ENCODE measurements around the gene SURF4.
A peak's percentile ranks its signal among the peaks of the same experiment; 100 is the strongest.
"Not testable (repeated sequence)": the region's sequence is repeated elsewhere in the genome, so short reads cannot be mapped to it uniquely, and the experiment has no call there.

SURF4 gene

GRCh38 chr9:133397370-133397769, 21.5 kb upstream of the SURF4 start:
- no peak for DNase-seq

- no peak for DNase-seq
Observed at GRCh38 chr9:133396952-133397351, 21.1 kb upstream of the SURF4 start.

GRCh38 chr9:133394687-133395271, 18.9 kb upstream of the SURF4 start:
- DNase-seq, result no peak

- DNase-seq, result no peak
Observed at GRCh38 chr9:133393399-133393798, 17.5 kb upstream of the SURF4 start.

- DNase-seq, result not testable (repeated sequence)
Observed at GRCh38 chr9:133392308-133392707, 16.4 kb upstream of the SURF4 start.

- DNase-seq, result not testable (repeated sequence)
Observed at GRCh38 chr9:133391449-133391848, 15.6 kb upstream of the SURF4 start.

- DNase-seq, result no peak
Observed at GRCh38 chr9:133390713-133391112, 14.9 kb upstream of the SURF4 start.

- no peak for DNase-seq
Observed at GRCh38 chr9:133389562-133389961, 13.7 kb upstream of the SURF4 start.

- DNase-seq, result no peak
Observed at GRCh38 chr9:133389025-133389557, 13.2 kb upstream of the SURF4 start.

- DNase-seq, result no peak
Observed at GRCh38 chr9:133387680-133388079, 11.8 kb upstream of the SURF4 start.

GRCh38 chr9:133386338-133386737, 10.5 kb upstream of the SURF4 start:
- no peak for DNase-seq

GRCh38 chr9:133385452-133385851, 9.6 kb upstream of the SURF4 start:
- no peak for DNase-seq

GRCh38 chr9:133384736-133385321, 9.0 kb upstream of the SURF4 start:
- no peak for DNase-seq

- no peak for DNase-seq
Observed at GRCh38 chr9:133383438-133383837, 7.6 kb upstream of the SURF4 start.

GRCh38 chr9:133382507-133383141, 6.8 kb upstream of the SURF4 start:
- DNase-seq, result no peak

- no peak for DNase-seq
Observed at GRCh38 chr9:133380734-133381133, 4.9 kb upstream of the SURF4 start.

- DNase-seq, result peak in 9 of 14 donors; percentile 5 to 70 (median 21)
Observed at GRCh38 chr9:133379153-133380086, 3.6 kb upstream of the SURF4 start.

GRCh38 chr9:133378408-133378962, 2.6 kb upstream of the SURF4 start:
- DNase-seq, result no peak

- DNase-seq, result no peak
Observed at GRCh38 chr9:133377721-133378216, 1.9 kb upstream of the SURF4 start.

- not testable (repeated sequence) for DNase-seq
Observed at GRCh38 chr9:133377280-133377679, 1.4 kb upstream of the SURF4 start.

GRCh38 chr9:133375116-133375723, 640 bp downstream of the SURF4 start:
- DNase-seq, result no peak

GRCh38 chr9:133374612-133375115, 1.2 kb downstream of the SURF4 start:
- DNase-seq, result no peak

Measured in C1 segment of cervical spinal cord (tissue), 14 donors.